GM23248 (cell line): ENCODE results near the gene ANKRD53. TPM values are rescaled to one million over a fixed set of nuclear protein-coding genes. Genes with fewer than 3 reads are reported as not detected.

Experiments used
- DNase-seq: peaks from one replicate; pipeline ENCODE4 v3.0.0-alpha.2; 2015
- H2AFZ ChIP-seq: fragments of 200-600 bp; sonication (generic); 2 replicates; pipeline ENCODE4 v1.6.1; 2016; ENCODE audit warnings: antibody characterized with exemption
- H3F3A ChIP-seq: fragments of 200-600 bp; sonication (generic); 2 replicates; pipeline ENCODE4 v1.6.1; 2016; ENCODE audit warnings: mild to moderate bottlenecking, antibody characterized with exemption, mixed run types; ENCODE audit not compliant: insufficient read depth
- H3K27ac ChIP-seq: fragments of 200-600 bp; sonication (generic); 2 replicates; pipeline ENCODE4 v1.5.1; 2016; ENCODE audit warnings: mild to moderate bottlenecking
- H3K27me3 ChIP-seq: fragments of 200-600 bp; sonication (generic); replicated peaks from 2 replicates; pipeline ENCODE4 v1.6.1; 2016; ENCODE audit warnings: mild to moderate bottlenecking; ENCODE audit not compliant: insufficient read depth
- H3K36me3 ChIP-seq: fragments of 200-600 bp; sonication (generic); 2 replicates; pipeline ENCODE4 v1.6.1; 2016; ENCODE audit warnings: low read depth, mild to moderate bottlenecking
- H3K4me1 ChIP-seq: fragments of 200-600 bp; sonication (generic); 2 replicates; pipeline ENCODE4 v1.6.1; 2016; ENCODE audit warnings: mild to moderate bottlenecking; ENCODE audit not compliant: insufficient read depth
- H3K4me2 ChIP-seq: fragments of 200-600 bp; sonication (generic); one replicate; pipeline ENCODE4 v1.6.1; 2016; ENCODE audit warnings: mild to moderate bottlenecking; ENCODE audit not compliant: unreplicated experiment
- H3K4me3 ChIP-seq: fragments of 200-600 bp; sonication (generic); 2 replicates; pipeline ENCODE4 v1.5.1; 2016; ENCODE audit warnings: mild to moderate bottlenecking
- H3K79me2 ChIP-seq: fragments of 200-600 bp; sonication (generic); 2 replicates; pipeline ENCODE4 v1.6.1; 2016; ENCODE audit warnings: mild to moderate bottlenecking; ENCODE audit not compliant: insufficient read depth
- H3K9ac ChIP-seq: fragments of 200-600 bp; sonication (generic); 2 replicates; pipeline ENCODE4 v1.6.1; 2016; ENCODE audit warnings: mild to moderate bottlenecking
- H3K9me2 ChIP-seq: fragments of 200-600 bp; sonication (generic); 2 replicates; pipeline ENCODE4 v1.6.1; 2016; ENCODE audit warnings: mixed run types, mild to moderate bottlenecking, moderate library complexity; ENCODE audit not compliant: insufficient read depth
- H3K9me3 ChIP-seq: fragments of 200-600 bp; sonication (generic); one replicate; pipeline ENCODE4 v1.6.1; 2017; ENCODE audit warnings: low read depth
- H4K20me1 ChIP-seq: fragments of 200-600 bp; sonication (generic); 2 replicates; pipeline ENCODE4 v1.6.0; 2016; ENCODE audit not compliant: insufficient read depth
- EZH2 ChIP-seq: fragments of 200-600 bp; sonication (generic); IDR thresholded peaks from 2 replicates; pipeline ENCODE4 v1.6.1; 2018; ENCODE audit warnings: antibody characterized with exemption, mild to moderate bottlenecking; ENCODE audit not compliant: insufficient read depth, poor library complexity, severe bottlenecking
- EZH2phosphoT487 ChIP-seq: fragments of 200-600 bp; sonication (generic); IDR thresholded peaks from 2 replicates; pipeline ENCODE4 v1.6.1; 2018; ENCODE audit warnings: antibody characterized with exemption, moderate library complexity, mild to moderate bottlenecking, low read depth; ENCODE audit not compliant: insufficient read depth
- WGBS, 2 experiments: methylation state at CpG; one replicate each; pipeline ENCODE4 v1.1.6; 2015 to 2017; ENCODE audit warnings: low lambda C conversion rate in 2 of 2, low coverage in 1 of 2; ENCODE audit errors: missing lambda C conversion rate in 2 of 2; 5-methylcytosine and 5-hydroxymethylcytosine counted together
- in situ Hi-C: fragments of 300-500 bp; cut with MboI; formaldehyde crosslinking; loops from 2 replicates; pipeline ENCODE4 v1.15.0; 2020
- polyA plus RNA-seq: library from polyadenylated mRNA; unstranded; fragments of >200 nt; fragmentation: Nextera tagmentation; extraction: Ambion mirVana; gene quantifications from 2 replicates; pipeline ENCODE4 v1.2.1, GENCODE V29; 2016
- total RNA-seq: library from RNA; depleted of rRNA; stranded (reverse); fragments of >200 nt; shearing (Covaris generic); gene quantifications from 2 replicates; pipeline ENCODE4 v1.2.3, GENCODE V29; 2014

ANKRD53 gene
- total and polyA plus RNA-seq, 2 experiments from 2014 or later: 1.2 TPM; not detected in 1

DNA sequence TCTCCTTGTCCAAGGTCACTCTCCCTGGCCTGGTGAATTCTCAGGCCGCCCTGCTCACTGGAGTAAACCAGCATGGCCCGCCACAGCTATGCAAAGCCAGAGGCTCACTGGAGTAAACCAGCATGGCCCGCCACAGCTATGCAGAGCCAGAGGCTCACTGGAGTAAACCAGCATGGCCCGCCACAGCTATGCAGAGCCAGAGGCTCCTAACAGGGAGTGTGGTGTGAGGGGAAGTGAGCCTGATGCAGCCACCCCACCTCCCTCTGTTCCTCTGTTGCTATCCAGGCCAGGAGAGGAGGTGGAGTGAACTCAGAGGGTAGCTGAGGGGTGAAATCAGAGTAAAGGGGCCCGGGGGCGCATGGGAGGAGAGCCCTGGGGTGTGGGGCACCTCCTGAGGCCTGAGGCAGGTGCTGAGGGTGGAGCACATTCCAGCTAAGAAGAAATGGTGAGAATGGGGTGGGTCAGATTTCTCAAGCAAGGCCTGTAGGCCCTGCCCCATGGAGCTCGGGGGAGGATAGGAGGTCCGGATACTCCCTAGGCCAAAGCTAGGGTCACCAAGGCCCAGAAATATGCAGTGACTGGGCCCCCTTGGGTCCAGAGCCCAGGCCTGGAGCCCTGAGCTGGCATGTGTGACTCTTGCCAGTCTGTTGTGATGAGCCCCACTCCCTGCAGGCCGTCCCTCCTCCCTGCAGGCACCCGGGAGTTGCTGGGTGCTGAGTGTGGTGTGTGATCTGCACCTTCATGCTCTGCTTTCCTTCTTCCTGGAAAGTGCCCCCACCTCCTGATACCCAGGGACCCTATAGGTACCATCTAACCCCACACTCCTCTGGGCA is 41.2 kb upstream of the ANKRD53 start:
- no peaks in the 10 kb centered on the region for H3F3A ChIP-seq
- no peaks in the 10 kb centered on the region for H4K20me1 ChIP-seq
- no peak overlapping the region for H3K4me2 ChIP-seq
- H3K36me3 ChIP-seq: no peaks in the 10 kb centered on the region
- no peaks in the 10 kb centered on the region for H3K79me2 ChIP-seq
- in situ Hi-C loops: no loop called here
- DNase-seq: no peak
- no peaks in the 10 kb centered on the region for H3K9me3 ChIP-seq
- WGBS, 2 experiments: 37 to 46% methylated on average over 9 to 10 of the region's 10 CpGs
- no peak for TF ChIP-seq EZH2phosphoT487
- TF ChIP-seq EZH2: no peak
- H2AFZ ChIP-seq: no peak overlapping the region
- H3K9ac ChIP-seq: no peak overlapping the region
- H3K4me1 ChIP-seq: no peaks in the 10 kb centered on the region
- no peak overlapping the region for H3K4me3 ChIP-seq
- H3K27ac ChIP-seq: no peak overlapping the region
- no peaks in the 10 kb centered on the region for H3K9me2 ChIP-seq
- H3K27me3 ChIP-seq: no peaks in the 10 kb centered on the region; the same call in 1 of the 2 replicates

DNA sequence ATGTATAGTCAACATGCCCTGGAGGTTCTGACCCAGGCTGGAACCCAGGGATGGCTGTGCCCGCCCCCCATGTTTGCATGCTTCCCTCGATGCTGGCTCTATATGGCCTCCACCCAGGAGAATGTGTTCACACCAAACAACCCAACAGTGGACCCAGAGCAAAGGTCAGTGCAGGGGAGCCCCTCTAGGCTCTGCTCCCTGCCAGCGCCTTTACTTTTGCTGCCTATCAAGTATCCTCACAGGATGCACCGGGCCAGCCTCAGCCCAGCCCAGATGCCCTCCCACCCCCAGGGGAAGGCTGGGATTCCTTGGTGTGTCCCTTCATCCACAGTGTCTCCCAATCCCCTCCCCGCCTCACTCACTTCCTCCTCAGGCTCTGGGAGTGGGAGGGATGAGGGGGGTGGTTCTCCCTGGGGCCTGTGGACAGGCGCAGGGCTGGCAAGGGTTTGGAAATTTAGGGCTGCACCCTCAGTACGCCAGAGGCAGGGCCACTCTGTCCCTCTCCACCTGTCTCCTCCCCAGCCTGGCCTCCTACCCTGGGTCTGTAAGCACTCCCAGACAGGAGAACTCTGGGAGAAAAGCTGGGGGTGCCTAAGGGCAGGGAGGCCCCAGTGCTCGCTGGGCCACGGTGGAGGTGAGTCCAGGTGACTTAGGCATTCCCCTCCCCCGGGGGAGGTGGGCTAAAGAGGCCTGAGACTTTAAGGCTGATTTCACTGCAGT is 40.4 kb upstream of the ANKRD53 start:
- 46 to 49% methylated on average over 10 of the region's 10 CpGs for WGBS, 2 experiments
- Histone ChIP-seq H3K36me3 (no peaks in the 10 kb centered on the region), H4K20me1 (no peaks in the 10 kb centered on the region), H3K27me3 (no peaks in the 10 kb centered on the region; the same call in 1 of the 2 replicates), H3K9me2 (no peaks in the 10 kb centered on the region), H3K9me3 (no peaks in the 10 kb centered on the region), H3K9ac (no peak overlapping the region), H3F3A (no peaks in the 10 kb centered on the region), H3K79me2 (no peaks in the 10 kb centered on the region), H3K4me3 (no peak overlapping the region), H3K4me1 (no peaks in the 10 kb centered on the region), H3K27ac (no peak overlapping the region), H3K4me2 (no peak overlapping the region), H2AFZ (no peak overlapping the region)
- DNase-seq: no peak
- no peak for TF ChIP-seq EZH2phosphoT487
- TF ChIP-seq EZH2: no peak
- in situ Hi-C loops: no loop called here

DNA sequence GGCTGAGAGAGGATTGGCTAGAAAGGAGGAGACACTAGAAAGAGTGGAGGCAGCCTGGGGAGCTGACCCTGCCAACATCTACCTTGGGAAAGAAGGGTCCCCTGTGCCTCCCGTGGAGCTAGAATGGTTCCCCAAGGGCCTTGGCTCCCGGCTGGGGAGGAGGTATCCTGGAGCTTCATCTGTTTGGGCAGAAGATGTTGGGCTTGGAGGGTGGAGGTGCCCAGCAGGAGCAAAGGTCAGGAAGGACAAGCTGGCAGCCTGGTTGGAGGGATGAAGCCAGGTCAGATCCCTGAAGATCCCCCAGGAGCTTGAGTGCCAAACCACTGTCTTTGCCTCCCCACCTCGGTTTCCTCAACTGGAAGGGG is 39.9 kb upstream of the ANKRD53 start:
- Histone ChIP-seq H3K4me1 (no peaks in the 10 kb centered on the region), H3K27ac (no peak overlapping the region), H3K79me2 (no peaks in the 10 kb centered on the region), H3K9me2 (no peaks in the 10 kb centered on the region), H2AFZ (no peak overlapping the region), H3K4me2 (no peak overlapping the region), H3K4me3 (no peak overlapping the region), H3K36me3 (no peaks in the 10 kb centered on the region), H3K27me3 (no peaks in the 10 kb centered on the region; the same call in 1 of the 2 replicates), H3K9me3 (no peaks in the 10 kb centered on the region), H4K20me1 (no peaks in the 10 kb centered on the region), H3K9ac (no peak overlapping the region), H3F3A (no peaks in the 10 kb centered on the region)
- 14 to 15% methylated on average over 3 of the region's 3 CpGs for WGBS, 2 experiments
- in situ Hi-C loops: no loop called here
- no peak for DNase-seq
- TF ChIP-seq EZH2phosphoT487: no peak

DNA sequence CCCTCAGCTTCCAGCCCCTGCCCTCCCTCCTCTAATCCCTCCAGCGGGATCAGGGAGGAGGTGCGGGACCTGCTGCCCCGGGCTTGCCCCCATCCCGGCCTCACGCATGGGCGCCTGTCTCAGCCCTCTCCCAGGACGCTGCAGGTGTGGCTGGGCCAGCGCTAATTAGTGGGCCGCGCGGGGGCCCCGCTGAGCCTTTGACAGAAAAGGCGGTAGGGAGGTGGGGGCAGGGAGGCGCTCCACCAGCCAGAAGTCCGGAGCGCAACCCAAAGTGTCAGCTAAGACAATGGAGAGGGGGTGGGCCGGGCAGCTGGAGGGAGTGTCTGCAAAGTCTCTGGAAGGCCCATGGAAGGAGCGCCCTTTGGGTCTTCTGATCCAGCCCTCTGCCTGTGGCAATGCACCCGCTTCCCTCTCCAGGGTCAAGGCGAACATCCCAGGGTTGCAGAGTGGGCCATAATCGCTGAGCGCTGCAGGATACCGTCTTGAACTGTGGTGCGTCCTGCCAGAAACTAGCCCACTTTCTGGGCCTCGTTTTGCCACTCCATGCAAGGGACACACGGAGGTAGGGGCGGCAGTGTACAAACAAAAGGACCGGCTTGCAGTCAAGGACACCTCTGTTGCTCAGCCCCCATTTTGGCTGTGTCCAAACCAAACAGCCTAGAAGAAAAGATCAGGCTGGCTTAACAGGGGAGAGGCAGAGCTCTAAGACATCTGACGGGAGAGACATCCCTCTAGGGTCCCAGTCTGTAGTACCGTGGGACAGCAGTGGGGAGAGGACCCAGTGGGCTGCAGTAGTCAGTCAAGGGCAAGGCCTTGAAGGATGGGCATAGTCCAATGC is 39.2 kb upstream of the ANKRD53 start:
- Histone ChIP-seq H3F3A (no peaks in the 10 kb centered on the region), H3K27ac (no peak overlapping the region), H2AFZ (no peak overlapping the region), H3K4me2 (no peak overlapping the region), H4K20me1 (no peaks in the 10 kb centered on the region), H3K9me2 (no peaks in the 10 kb centered on the region), H3K36me3 (no peaks in the 10 kb centered on the region), H3K9me3 (no peaks in the 10 kb centered on the region), H3K9ac (no peak overlapping the region), H3K4me1 (no peaks in the 10 kb centered on the region), H3K27me3 (no peaks in the 10 kb centered on the region; the same call in 1 of the 2 replicates), H3K4me3 (no peak overlapping the region), H3K79me2 (no peaks in the 10 kb centered on the region)
- in situ Hi-C loops: no loop called here
- WGBS, 2 experiments: 73 to 74% methylated on average over 29 to 30 of the region's 30 CpGs
- DNase-seq: no peak
- TF ChIP-seq EZH2phosphoT487 (no peak), EZH2 (no peak)
